Activated T-helper 1 cell treated with Interleukin-2 at 50 U/mL for 16 hours (primary cell): ENCODE data around the gene ARL13B.
A peak's percentile ranks its signal among the peaks of the same experiment; 100 is the strongest.
"Not testable (repeated sequence)": the region's sequence is repeated elsewhere in the genome, so short reads cannot be mapped to it uniquely, and the experiment has no call there.

Experiments used
- DNase-seq: peaks from one replicate; pipeline ENCODE4 v3.0.0-alpha.2; 2020; ENCODE audit warnings: low read depth

Gene ARL13B

DNA sequence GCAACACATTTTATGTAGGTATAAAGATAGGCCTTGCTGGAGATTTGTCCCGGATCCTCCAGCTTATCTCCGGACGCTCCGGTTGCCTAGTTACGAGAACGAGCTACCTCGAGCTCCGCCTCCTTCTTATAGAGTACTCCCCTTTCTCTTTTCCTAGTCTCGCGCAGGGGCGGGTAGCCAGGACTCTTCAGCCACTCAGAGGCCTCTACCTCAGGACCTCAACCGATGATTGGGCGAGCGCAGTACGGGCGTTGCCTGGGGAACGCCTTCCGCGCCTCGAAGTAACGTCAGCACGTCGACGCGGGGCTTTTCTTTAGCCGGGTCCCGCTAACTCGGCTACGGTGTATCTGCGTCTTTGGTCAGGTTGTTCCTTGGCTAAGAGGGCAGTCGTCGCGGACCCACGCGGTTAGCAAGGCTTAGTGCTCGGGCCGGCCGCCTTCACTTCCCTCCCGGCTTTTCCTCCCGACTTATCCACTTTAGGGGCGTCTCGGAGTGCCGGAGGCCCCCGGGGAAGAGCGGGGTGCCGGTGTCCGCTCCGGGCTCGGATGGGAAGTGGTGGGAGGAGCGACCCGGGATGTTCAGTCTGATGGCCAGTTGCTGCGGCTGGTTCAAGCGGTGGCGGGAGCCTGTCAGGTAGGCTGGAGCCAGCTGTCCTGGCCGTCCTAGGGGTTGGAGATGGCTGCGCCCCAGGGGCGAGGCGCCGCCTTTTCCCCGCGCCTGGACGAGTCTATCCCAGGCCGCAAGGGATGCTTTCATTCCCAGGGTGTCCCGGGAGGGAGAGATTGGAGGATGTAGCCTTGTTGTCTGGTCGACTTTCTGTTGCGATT, at the start of gene ARL13B:
ARL13B (plus strand) TSS at position 306 of the 827 bp plus-strand sequence; CDS start at position 575, 269 bp downstream.
- peak; percentile 87 for DNase-seq

DNA sequence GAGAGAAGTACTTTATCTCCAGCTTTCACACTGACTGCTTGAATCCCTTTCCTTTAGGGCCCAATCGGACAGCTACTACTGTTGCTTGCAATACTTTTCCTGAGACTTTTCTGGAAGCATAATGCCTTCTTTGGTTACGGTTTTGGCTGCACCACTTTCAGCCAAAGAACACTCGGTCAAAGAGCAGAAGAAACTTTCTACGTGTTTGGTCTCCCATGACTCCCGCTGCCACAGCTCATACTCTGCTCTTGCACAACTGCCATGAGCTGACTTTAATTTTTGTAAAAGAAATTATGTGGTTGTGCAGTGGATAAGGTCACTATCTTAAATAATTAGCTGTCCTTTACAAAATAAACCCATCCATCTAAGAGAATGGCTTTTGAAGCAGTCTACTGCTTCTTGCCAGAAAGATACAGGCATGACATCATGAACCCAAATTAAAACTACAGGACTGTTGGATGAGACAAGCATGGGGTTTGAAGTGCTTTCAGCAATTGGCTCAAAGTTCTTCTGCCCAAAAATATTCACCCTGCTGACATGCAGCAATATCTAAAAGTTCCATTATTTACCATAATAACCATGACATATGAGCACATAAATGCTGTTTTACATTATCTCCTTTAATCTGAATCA, 48.2 kb upstream of the ARL13B start:
- no peak for DNase-seq

DNA sequence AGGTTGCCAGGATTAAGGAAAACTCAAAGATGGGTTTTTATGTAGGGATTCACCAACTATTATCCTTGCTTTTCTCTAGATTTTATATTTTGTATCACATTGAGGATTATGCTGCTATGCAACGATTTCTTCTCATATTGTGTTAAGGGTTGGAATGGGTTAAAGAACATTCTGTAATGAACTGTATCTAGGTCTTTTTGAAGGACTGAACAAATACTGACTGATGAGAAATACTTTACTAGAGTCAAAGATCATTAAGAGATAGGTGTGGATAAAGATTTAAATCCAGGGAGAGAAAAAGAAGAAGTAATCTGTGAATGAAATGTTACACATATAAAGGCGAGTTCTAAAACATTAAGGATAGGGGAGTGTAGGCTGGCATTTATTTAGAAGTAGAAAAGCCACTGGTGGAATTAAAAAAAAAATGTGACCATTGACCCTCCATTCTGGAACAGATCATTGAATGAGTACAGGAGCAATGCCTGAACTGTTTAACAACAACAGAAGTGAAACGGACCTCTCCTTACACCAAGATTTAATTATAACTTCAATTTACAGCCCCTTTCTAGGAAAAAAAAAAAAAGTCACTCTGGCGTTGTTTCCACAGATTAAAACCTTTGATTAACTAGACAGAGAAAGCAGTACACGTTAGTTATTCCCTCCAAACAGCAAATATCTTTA, 45.4 kb upstream of the ARL13B start:
- no peak for DNase-seq

DNA sequence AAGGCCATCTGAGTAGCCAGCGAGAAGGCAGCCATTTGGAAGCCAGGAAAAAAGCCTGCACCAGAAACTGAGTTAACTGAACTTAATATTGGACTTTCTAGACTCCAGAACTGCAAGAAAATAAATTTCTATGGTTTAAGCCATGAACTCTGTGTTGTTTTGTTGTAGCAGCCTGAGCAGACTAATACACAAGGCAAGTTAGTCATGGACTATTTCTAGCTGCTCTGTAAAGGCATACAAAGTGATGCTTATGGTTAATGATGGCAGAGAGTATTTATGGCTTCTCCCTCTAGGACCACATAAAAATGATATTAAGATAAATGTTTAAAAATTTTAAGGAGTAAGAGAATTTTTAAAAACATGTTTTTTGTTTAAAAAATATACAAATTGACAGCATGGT, 43.4 kb upstream of the ARL13B start:
- DNase-seq = no peak

DNA sequence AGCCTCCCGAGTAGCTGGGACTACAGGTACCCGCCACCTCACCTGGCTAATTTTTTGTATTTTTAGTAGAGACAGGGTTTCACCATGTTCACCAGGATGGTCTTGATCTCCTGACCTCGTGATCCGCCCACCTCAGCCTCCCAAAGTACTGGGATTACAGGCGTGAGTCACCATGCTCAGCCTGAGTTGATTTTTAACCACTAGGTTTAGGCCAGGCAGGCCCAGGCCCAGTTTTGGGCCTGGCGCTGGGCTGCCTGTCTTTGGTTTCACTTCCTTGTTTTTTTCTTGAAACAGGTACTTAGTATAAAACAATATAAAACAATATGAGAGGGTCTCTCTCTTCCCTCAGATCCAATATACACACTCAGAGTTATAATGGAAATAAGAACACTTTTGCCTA, 42.5 kb upstream of the ARL13B start:
- DNase-seq = not testable (repeated sequence)

DNA sequence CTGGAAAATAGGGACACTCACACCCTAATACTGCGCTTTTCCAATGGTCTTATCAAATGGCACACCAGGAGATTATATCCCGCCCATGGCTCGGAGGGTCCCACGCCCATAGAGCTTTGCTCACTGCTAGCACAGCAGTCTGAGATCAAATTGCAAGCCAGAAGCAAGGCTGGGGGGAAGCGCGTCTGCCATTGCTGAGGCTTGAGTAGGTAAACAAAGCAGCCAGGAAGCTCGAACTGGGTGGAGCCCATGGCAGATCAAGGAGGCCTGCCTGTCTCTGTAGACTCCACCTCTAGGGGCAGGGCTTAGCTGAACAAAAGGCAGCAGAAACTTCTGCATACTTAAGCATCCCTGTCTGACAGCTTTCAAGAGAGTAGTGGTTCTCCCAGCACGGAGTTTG, 30.0 kb upstream of the ARL13B start:
- not testable (repeated sequence) for DNase-seq

DNA sequence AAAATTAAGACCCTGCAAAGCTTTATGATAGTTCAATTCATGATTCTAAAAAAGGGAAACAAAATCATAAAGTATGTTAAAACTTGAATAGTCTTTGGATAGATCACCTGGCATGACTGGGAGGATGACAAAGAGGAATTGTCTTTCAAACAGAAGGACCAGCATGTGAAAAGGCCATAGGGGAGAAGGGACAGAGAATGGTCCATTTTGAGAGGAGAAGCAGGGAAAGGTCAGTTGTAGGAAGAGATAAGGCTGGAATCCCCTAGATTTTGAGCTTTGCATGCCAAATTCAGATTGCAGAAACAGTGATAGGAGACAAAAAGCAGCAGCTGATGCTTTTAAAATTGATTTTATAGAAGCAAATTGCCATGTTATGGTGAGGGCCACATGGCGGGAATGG, 18.9 kb upstream of the ARL13B start:
- no peak for DNase-seq

DNA sequence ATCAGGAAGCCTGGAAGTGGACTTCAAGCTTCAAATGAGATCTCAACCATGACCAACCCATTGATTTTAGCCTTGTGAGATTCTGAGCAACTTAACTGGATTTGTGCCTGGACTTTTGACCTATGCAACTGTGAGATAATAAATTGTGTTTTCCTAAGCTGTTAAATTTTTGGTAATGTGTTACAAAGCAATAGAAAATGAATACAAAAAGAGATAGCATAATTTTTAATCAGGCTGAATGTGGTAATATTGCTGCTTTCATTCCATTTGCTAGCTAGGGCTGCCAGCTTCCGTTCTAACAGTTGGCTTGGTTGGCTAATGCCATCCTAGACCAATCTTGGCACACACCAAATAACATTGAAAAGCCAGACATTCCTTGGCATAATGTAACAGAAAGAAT, 18.5 kb upstream of the ARL13B start:
- no peak for DNase-seq

DNA sequence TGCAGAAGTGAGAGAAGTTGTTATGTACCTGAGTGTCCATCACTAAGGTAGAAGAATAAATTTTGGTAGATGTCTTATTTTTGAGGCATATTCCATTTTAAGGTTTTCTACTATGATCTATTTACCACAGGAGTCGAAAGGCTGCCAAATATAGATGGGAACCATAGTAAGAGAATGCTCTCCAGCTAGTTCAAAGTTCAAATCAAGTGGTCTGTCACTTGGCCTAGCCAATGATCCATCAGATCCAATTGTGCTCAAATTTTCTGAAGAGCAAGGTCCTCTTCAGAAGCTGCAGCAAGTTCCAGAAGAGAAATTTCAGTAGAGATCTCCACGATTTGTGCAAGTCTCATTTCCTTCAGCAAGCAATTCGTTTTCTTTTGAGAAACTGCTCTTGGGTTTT, 17.2 kb upstream of the ARL13B start:
- DNase-seq = no peak

DNA sequence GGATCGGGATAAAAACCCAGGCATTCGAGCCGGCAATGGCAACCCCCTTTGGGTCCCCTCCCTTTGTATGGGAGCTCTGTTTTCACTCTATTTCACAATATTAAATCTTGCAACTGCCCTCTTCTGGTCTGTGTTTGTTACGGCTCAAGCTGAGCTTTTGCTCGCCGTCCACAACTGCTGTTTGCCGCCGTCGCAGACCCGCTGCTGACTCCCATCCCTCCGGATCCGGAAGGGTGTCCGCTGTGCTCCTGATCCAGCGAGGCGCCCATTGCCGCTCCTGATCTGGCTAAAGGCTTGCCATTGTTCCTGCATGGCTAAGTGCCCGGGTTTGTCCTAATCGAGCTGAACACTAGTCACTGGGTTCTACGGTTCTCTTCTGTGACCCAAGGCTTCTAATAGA, 14.8 kb upstream of the ARL13B start:
- not testable (repeated sequence) for DNase-seq

DNA sequence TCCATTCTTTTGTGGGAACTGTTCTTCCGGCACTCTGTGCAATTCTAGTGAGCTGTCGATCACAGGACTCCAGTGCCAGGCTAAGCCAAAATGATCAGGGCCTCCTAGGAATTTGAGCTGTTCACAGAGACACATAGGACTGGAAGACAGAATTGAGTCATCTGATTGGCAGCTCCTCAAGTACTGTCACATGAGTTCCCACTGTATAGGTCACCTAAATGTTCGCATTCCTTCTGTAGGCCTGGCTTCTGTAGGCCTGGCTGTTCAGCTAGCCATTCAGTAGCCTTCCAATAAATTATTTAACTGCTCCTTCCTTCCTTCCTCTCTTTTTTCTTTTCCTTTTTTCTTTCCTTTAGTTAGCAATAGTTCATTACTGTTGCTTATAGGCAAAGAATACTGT, 10.5 kb upstream of the ARL13B start:
- no peak for DNase-seq

DNA sequence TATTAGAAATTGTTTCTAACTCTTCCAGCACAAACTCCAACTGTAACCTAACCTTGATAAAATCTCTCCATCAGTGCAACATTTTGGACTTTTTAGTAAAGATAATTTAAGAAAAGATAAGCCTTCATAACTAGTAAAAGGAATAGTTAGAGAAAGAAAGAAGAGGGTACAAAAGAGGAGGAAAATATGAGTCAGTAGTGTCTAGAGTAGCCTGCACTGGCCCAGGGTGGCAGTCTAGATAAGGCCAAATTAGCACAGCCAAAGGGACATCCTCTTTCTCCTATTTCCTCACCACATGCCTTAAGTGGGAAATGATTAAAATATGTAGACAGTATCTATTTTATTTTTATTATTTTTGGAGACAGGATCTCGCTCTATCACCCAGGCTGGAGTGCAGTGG, 10.0 kb upstream of the ARL13B start:
- no peak for DNase-seq

DNA sequence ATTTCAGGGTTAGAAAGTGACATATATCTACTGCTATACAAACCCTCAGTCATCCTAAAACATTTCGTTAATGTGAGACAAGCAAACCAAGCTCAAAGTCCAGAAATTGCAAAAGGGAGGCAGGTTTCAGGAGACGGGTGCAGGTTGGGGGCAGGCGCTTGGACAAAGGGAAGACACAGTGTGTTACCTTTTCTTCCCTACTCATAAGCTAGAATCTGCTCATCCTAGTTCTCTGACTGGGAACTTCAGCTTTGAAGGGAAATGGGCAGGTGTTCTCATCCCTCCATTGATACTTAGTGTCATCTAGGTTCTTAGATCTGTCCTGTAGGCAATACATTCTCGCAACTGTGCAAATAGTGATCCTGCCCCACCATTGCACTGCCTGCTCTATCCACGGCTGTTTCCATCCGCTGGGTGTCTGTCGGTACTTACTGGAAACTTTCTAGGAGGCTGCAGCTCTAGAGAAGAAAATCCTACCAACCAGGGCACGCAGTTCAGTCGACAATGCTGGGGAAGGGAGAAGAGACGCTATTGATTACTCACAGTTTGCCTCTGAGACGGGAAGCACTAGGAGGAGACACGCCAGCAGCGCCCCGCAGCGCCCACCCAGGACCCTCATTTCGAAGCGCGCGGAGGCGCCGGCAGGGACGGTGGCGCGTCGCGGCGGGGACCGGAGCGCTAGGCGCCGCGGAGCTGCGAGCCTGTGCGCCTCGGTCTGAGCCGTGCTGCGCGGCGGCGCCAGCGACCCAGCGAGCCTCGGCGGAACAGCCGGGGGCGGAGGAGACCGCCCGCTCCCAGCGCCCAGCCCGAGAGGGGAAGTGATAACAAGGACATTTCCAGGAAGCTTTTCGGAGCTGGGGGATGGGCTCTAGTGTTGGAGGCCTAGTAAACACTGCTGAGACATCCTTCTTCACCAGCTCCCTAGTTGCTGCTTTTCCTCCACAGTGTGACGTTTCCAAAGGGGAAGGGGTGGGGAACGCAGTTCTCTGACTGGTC, 6.5 kb upstream of the ARL13B start, which contains the start of gene PROS1:
PROS1 (minus strand) TSS at position 766 of the 996 bp plus-strand sequence; CDS start at position 619, 147 bp downstream.
- peak; percentile 13 for DNase-seq

DNA sequence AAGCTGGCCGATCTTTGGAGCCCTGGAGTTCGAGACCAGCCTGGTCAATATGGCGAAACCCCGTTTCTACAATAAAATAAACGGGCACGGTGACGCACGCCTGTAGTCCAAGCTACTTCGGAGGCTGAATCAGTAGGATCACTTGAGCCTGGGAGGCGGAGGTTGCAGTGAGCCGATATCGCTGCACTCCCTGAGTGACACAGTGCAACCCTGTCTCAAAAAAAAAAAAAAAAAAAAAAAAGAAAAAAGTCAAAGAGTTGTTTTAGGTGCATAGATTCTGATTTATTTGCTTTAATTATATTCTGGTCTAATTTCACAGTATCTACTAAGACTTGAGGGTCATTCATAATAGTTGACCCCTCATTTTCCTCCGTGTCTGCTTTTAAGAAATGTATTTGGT, 1.7 kb downstream of the ARL13B start:
- no peak for DNase-seq

DNA sequence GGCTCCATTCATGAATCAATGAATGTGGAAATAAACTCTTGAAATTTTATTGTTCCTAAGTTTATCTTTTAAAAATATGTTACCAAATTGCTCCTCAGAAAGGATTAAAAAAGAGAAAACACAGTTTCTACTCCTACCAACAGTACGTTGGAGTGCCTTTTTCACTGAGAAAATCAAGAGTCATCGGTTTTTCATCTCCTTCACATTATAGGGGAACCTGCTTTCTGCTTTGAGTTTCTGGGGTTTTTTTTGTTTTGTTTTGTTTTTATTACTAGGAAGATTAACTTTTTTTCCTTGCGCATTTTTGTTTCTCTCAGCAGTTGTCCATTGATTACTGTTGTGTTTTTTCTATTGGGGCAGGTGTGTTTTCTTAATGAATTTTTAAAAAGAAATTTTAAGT, 3.5 kb downstream of the ARL13B start:
- DNase-seq = no peak

DNA sequence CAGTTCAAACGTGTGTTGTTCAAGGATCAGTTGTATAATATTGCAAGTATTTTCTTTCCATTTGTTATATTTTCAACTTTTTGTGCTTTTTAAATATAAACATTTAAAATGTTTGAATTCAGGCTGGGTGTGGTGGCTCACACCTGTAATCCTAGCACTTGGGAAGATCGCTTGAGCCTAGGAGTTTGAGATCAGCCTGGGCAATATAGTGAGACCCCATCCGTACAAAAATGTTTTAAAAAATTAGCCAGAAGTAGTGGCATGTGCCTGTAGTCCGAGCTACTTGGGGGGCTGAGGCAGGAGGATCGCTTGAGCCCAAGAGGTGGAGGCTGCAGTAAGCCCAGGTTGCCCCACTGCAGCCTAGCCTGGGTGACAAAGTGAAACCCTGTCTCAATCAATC, 4.7 kb downstream of the ARL13B start:
- DNase-seq = no peak

DNA sequence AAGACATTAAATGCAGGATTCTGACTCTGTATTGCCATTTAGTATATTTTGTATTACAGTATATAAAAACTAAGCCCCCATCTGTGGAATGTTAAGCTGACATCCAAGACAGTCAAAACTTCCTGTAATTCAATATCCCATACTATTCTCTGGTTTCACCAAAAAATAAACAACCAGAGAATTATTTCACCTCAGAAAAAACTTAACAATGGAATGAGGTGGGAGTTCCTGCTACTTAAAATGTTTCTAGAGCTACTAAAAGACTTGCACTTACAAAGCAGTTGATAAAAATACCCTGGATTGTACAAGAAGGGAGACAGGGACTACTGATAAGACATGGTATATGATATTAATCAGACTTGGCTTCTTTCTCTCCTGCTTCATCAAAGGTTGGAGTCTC, 8.3 kb downstream of the ARL13B start:
- DNase-seq = no peak

DNA sequence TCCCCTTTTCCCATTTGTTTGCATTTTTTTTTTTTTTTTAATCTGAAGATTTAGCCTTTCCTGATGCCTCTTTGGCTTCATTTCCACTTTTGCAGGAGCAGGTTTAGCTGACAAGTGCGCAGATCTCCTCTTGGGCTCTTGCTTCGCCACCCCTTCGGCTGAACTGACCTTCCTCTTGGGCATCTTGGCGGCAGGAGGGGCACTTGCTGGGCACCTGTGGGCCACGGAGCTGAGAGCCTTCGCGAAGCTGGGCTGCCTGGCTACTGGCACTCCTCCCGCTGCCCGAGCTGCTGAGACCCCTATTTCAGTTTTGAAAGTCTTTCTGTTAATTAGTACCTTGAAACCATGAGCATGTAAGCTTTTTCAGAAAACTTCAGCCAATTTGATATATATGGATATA, 8.8 kb downstream of the ARL13B start:
- DNase-seq = no peak

DNA sequence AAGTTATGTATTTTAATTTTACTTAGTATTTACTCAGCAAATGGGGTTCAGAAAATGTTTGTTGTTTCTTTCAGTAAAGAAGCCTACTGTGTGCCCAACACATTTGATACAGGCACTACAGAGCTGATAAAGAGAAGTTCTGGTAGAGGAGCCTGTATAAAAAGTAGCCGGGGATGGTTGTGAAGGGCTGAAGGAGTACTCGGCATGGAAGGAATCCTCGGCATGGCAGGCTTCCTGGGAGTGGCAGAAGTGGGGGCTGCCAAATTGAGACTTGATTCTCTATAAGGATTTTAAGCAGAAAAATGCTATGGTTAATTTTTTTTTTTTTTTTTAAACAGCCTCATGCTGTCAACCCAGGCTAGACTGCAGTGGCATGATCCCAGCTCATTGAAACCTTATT, 9.3 kb downstream of the ARL13B start:
- no peak for DNase-seq

DNA sequence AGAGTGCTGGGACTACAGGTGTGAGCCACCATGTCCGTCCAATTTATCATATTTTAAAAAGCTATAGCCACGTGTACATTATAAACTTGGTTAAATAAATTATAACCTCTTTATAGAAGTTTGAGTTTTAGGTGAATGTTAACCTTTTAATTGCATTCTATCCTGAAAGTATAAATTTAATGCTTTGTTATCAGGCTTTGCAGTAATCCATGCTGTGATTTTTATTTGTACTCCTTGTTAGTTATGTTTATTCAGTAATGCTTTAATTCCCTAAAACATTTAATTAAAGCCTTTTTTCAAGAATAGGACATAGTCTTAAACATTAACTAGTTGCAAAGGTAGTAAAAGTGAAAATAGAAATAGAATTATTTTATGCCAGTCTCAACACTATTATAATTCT, 11.7 kb downstream of the ARL13B start:
- no peak for DNase-seq

DNA sequence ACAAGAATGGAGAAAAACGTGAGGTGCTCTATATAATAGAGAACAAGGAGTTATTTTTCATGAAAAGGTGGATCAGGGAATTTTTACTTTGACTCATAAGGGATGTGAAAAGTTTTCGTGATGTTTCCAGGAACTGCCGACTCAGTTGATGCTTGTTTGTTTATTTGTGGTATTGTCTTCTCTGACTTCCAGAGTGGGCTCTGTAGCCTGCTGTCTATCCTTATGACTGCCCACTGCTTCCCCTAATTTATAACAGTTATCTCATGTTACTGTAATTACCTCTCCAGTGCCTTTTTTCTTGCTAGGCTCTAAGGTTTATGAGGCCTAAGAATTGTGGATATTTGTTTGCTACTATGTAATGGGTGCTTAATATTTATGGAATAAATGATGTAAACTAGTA, 12.3 kb downstream of the ARL13B start:
- DNase-seq = no peak

DNA sequence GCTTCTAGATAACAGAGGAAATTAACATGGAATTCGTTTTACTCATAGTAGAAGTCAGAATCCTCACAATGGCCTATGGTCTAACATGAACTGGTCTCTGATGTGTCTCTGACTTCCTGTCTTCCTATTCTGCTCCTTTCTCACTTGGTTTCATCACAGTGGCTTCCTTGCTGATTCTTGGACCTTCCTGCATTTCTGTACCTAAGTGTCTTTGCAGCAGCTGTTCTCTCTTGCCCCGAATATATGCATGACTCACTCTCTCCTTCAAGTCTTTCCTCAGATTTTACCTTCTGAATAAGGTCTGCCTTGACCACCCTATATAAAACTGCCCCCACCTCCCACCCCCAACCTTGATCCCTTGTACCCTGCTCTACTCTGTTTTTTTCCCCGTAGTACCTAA, 14.1 kb downstream of the ARL13B start:
- DNase-seq = no peak
